KMS-11 (cell line): ENCODE results near the gene ITSN1.

Source experiments
- H2AFZ ChIP-seq: fragments of 200-600 bp; sonication (generic); 2 replicates; pipeline ENCODE4 v1.6.1; 2016; ENCODE audit warnings: antibody characterized with exemption, mixed run types, low read depth
- H3K27ac ChIP-seq: fragments of 200-600 bp; sonication (generic); 2 replicates; pipeline ENCODE4 v1.6.1; 2016; ENCODE audit warnings: mild to moderate bottlenecking, mixed run types
- H3K27me3 ChIP-seq: fragments of 200-600 bp; sonication (generic); 2 replicates; pipeline ENCODE4 v1.6.1; 2017; ENCODE audit warnings: mild to moderate bottlenecking, low read depth, mixed run types, moderate library complexity; ENCODE audit not compliant: insufficient read depth
- H3K36me3 ChIP-seq: fragments of 200-600 bp; sonication (generic); 2 replicates; pipeline ENCODE4 v1.6.1; 2017; ENCODE audit warnings: mild to moderate bottlenecking, mixed run types; ENCODE audit not compliant: insufficient read depth
- H3K4me1 ChIP-seq: fragments of 200-600 bp; sonication (generic); 2 replicates; pipeline ENCODE4 v1.6.1; 2016; ENCODE audit warnings: mild to moderate bottlenecking, low read depth, mixed run types; ENCODE audit not compliant: poor library complexity, severe bottlenecking
- H3K4me2 ChIP-seq: fragments of 200-600 bp; sonication (generic); 2 replicates; pipeline ENCODE4 v1.7.0; 2016; ENCODE audit warnings: mild to moderate bottlenecking, mixed run types
- H3K4me3 ChIP-seq: fragments of 200-600 bp; sonication (generic); IDR thresholded peaks from 2 replicates; pipeline ENCODE4 v1.6.1; 2017; ENCODE audit warnings: low read depth, low read length, mixed read lengths; ENCODE audit not compliant: insufficient read depth
- H3K79me2 ChIP-seq: fragments of 200-600 bp; sonication (generic); 2 replicates; pipeline ENCODE4 v1.6.1; 2016; ENCODE audit warnings: low read depth, mixed run types; ENCODE audit not compliant: insufficient read depth
- H3K9ac ChIP-seq: fragments of 200-600 bp; sonication (generic); 2 replicates; pipeline ENCODE4 v1.6.1; 2016; ENCODE audit warnings: mild to moderate bottlenecking, mixed run types
- H4K20me1 ChIP-seq: fragments of 200-600 bp; sonication (generic); 2 replicates; pipeline ENCODE4 v1.6.1; 2016; ENCODE audit warnings: mild to moderate bottlenecking, mixed run types; ENCODE audit not compliant: insufficient read depth
- CTCF ChIP-seq: fragments of 200-600 bp; sonication (generic); conservative IDR thresholded peaks from 2 replicates; pipeline ENCODE4 v1.6.1; 2017; ENCODE audit warnings: low read depth, mild to moderate bottlenecking, antibody characterized with exemption, low read length, moderate library complexity, mixed read lengths

ITSN1 gene

DNA sequence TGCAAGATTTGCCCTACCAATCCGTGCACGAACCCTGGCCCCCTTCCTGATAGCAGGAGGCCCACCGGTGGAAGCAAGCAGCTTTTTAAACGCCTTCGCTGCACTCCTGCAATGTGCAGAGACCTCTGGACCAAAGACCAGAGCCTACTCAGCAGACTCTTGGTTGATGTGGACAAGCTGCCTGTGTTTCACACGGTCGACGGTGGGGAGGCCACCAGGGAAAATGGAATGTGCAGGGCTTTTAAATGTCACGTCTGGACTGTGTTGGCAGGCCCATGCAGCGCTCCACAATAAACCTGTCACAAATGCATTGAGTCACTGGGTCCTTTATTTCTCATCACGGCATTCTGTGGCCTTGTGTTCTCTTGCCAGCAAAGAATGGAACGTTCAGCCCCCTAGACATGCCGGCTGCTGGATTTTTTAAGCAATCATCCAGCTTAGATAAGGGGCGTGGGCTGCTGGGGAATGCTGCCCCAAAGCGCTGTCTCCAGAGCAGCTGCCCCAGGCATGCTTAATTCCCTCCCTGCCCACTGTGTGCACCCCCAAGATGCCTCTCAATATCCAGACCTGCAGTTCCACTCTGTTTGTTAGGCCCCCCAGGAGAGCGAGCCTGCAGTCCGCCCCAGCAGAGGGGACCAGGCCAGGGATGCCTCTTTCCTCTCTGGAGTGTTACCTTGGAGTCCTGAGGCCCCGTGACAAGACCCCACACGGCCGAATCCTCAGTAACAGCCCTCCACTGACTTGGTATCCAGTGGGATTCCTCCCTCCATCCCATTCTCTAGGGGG, 202.0 kb downstream of the ITSN1 start:
- no peaks in the 10 kb centered on the region for H3K4me1 ChIP-seq
- H3K27ac ChIP-seq, result no peak overlapping the region

GRCh38 chr21:33844890-33845205, 202.5 kb downstream of the ITSN1 start:
- H3K36me3 ChIP-seq, result no peaks in the 10 kb centered on the region
- H3K27ac ChIP-seq, result no peak overlapping the region
- H3K4me2 ChIP-seq, result no peak overlapping the region

More for the DNA sequence above, 202.0 kb downstream of the ITSN1 start:
- H3K36me3 ChIP-seq, result no peaks in the 10 kb centered on the region
- H3K27me3 ChIP-seq, result no peaks in the 10 kb centered on the region
- H4K20me1 ChIP-seq, result no peaks in the 10 kb centered on the region
- TF ChIP-seq CTCF, result no peak
- H3K4me2 ChIP-seq, result no peak overlapping the region
- H3K79me2 ChIP-seq, result no peaks in the 10 kb centered on the region
- no peak overlapping the region for H2AFZ ChIP-seq
- no peak overlapping the region for H3K4me3 ChIP-seq
- H3K9ac ChIP-seq, result no peak overlapping the region

GRCh38 chr21:33846141-33846540, 203.8 kb downstream of the ITSN1 start:
- Histone ChIP-seq H3K27me3 (no peaks in the 10 kb centered on the region), H2AFZ (no peak overlapping the region), H4K20me1 (no peaks in the 10 kb centered on the region), H3K4me1 (no peaks in the 10 kb centered on the region), H3K36me3 (no peaks in the 10 kb centered on the region), H3K4me2 (no peak overlapping the region), H3K27ac (no peak overlapping the region), H3K9ac (no peak overlapping the region), H3K79me2 (no peaks in the 10 kb centered on the region), H3K4me3 (no peak overlapping the region)
- TF ChIP-seq CTCF, result no peak

More at GRCh38 chr21:33844890-33845205, 202.5 kb downstream of the ITSN1 start:
- no peaks in the 10 kb centered on the region for H4K20me1 ChIP-seq
- no peak overlapping the region for H3K4me3 ChIP-seq
- H3K27me3 ChIP-seq, result no peaks in the 10 kb centered on the region
- no peak for TF ChIP-seq CTCF
- no peak overlapping the region for H2AFZ ChIP-seq
- no peak overlapping the region for H3K9ac ChIP-seq
- no peaks in the 10 kb centered on the region for H3K4me1 ChIP-seq
- H3K79me2 ChIP-seq, result no peaks in the 10 kb centered on the region

GRCh38 chr21:33847588-33848248, 205.4 kb downstream of the ITSN1 start:
- Histone ChIP-seq H3K4me1 (no peaks in the 10 kb centered on the region), H3K9ac (no peak overlapping the region), H3K4me2 (no peak overlapping the region), H4K20me1 (no peaks in the 10 kb centered on the region), H3K27me3 (no peaks in the 10 kb centered on the region), H3K36me3 (no peaks in the 10 kb centered on the region), H3K79me2 (no peaks in the 10 kb centered on the region), H3K27ac (no peak overlapping the region), H3K4me3 (no peak overlapping the region), H2AFZ (no peak overlapping the region)
- no peak for TF ChIP-seq CTCF
